ENCODE results near the gene MACC1.
"Not testable (repeated sequence)": the region's sequence is repeated elsewhere in the genome, so short reads cannot be mapped to it uniquely, and the experiment has no call there.

The MACC1 gene

DNA sequence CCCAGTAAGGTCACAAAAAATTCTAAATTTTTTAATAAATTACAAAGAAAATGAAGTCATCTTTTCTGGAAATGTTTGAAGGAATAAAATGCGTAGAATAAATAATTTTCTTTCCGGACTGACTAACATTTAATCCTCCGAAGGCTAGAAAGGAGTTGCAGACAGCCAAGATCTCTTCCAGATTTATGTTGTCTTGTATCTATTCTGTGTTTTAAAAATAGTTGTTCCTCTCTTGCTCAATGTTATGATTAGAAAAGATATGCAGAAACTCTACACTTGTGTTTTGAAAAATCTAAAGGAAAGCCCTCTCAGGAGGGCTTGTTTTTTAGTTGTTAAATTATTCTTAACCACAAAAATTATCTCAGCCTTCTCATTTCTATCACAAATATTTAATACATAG lies 70.7 kb downstream of the MACC1 start:
- no peak for TF ChIP-seq JUND (IDR thresholded peaks at IDR 0.05; ENCODE audit: low read depth)

GRCh38 chr7:20144801-20145200 lies 72.4 kb downstream of the MACC1 start:
- in situ Hi-C loops (cut with HindIII; ENCODE audit: low pct_unique_long_range_greater_than_20kb, low sequenced_read_pairs) = no loop called here
- no peak for TF ChIP-seq JUND (IDR thresholded peaks at IDR 0.05; ENCODE audit: low read depth)
- DNase-seq (ENCODE audit: low read depth in 1 of 2, low spot score in 1 of 2) = no peak

More for the DNA sequence above, 70.7 kb downstream of the MACC1 start:
- no peak for DNase-seq (ENCODE audit: low read depth in 1 of 2, low spot score in 1 of 2)
- in situ Hi-C loops (cut with HindIII; ENCODE audit: low pct_unique_long_range_greater_than_20kb, low sequenced_read_pairs) = no loop called here

DNA sequence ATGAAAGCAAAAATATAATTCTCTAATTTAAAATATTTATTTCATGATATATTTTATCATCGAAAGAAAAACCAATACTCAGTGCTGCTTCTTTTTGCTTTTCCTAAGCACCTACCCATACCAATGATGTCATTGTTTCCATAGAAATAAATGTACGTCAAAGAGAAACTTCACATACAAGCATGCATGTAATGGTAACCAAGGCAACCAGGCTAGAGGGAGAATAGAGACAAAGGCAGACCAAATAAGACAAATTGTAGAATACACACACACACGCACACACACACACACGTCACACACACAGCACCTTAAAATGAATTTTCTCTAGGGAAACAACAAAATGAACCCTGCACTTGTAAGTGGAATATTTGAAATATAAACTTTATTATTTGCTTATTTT lies 75.5 kb downstream of the MACC1 start:
- in situ Hi-C loops (cut with HindIII; ENCODE audit: low pct_unique_long_range_greater_than_20kb, low sequenced_read_pairs) = no loop called here
- DNase-seq (ENCODE audit: low read depth in 1 of 2, low spot score in 1 of 2) = no peak
- no peak for TF ChIP-seq JUND (IDR thresholded peaks at IDR 0.05; ENCODE audit: low read depth)

DNA sequence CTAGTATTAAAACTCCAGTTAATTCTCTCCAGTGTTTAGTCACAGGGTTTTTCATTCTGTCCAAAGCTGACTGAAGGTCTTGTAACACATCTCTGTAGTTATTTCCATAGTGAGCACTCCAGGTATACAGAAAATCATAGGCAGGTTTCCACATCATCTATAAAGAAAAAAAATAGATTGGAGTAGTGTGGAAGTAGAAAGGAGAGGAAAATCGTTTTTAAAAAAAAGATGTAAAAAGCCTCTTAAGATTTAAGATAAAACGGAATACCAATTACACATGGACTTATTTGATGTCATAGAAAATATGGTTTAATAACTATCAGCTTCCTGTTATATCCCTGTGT lies 76.2 kb downstream of the MACC1 start:
- no peak for DNase-seq (ENCODE audit: low read depth in 1 of 2, low spot score in 1 of 2)
- in situ Hi-C loops (cut with HindIII; ENCODE audit: low pct_unique_long_range_greater_than_20kb, low sequenced_read_pairs) = no loop called here
- no peak for TF ChIP-seq JUND (IDR thresholded peaks at IDR 0.05; ENCODE audit: low read depth)

- TF ChIP-seq JUND (IDR thresholded peaks at IDR 0.05; ENCODE audit: low read depth) = no peak
- no peak for DNase-seq (ENCODE audit: low read depth in 1 of 2, low spot score in 1 of 2)
- in situ Hi-C loops (cut with HindIII; ENCODE audit: low pct_unique_long_range_greater_than_20kb, low sequenced_read_pairs) = no loop called here
Measured at GRCh38 chr7:20140291-20141001, 76.7 kb downstream of the MACC1 start.

GRCh38 chr7:20136647-20137046 lies 80.5 kb downstream of the MACC1 start:
- no peak for DNase-seq (ENCODE audit: low read depth in 1 of 2, low spot score in 1 of 2)
- in situ Hi-C loops (cut with HindIII; ENCODE audit: low pct_unique_long_range_greater_than_20kb, low sequenced_read_pairs) = no loop called here
- no peak for TF ChIP-seq JUND (IDR thresholded peaks at IDR 0.05; ENCODE audit: low read depth)

GRCh38 chr7:20133803-20134202 lies 83.4 kb downstream of the MACC1 start:
- DNase-seq (ENCODE audit: low read depth in 1 of 2, low spot score in 1 of 2) = no peak
- TF ChIP-seq JUND (IDR thresholded peaks at IDR 0.05; ENCODE audit: low read depth) = no peak
- in situ Hi-C loops (cut with HindIII; ENCODE audit: low pct_unique_long_range_greater_than_20kb, low sequenced_read_pairs) = no loop called here

DNA sequence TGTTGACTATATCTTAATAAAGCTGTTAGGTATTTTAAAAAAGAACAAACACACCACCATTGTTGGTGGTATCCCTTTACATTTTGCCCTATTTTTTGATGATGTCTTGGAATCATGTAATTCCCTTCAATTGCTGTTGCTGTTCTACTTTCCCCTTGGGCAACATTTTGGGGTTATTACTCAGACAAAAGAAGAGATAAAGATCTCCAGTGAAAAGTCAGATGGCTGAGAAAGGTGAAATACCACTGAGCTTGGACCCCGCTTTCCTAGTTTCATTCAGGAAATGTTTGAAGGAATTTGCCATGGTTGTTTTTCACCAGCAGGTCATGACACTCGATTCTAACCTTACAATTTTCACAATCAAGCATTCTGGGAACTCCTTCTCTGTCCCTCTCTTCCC lies 84.6 kb downstream of the MACC1 start:
- no peak for TF ChIP-seq JUND (IDR thresholded peaks at IDR 0.05; ENCODE audit: low read depth)
- DNase-seq (ENCODE audit: low read depth in 1 of 2, low spot score in 1 of 2) = no peak
- in situ Hi-C loops (cut with HindIII; ENCODE audit: low pct_unique_long_range_greater_than_20kb, low sequenced_read_pairs) = no loop called here

DNA sequence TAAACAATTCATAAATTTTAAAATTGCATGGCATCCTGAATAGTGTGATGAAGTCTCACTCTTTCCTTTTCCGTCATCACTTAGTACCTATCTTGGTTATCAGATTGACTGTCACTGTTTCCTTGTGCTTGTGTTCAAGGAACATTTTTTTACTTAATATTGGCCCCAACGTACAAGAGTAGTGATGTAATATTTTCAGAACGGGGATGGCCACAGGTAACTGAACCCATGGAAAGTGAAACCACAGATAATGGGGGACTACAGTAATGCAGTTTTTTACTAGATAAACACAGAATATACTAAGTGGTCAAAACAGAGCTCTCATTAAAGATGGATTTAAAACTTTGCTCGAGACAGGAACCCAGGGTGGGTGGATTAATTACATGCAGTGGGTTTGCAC lies 85.4 kb downstream of the MACC1 start:
- no peak for DNase-seq (ENCODE audit: low read depth in 1 of 2, low spot score in 1 of 2)
- TF ChIP-seq JUND (IDR thresholded peaks at IDR 0.05; ENCODE audit: low read depth) = no peak
- in situ Hi-C loops (cut with HindIII; ENCODE audit: low pct_unique_long_range_greater_than_20kb, low sequenced_read_pairs) = no loop called here

DNA sequence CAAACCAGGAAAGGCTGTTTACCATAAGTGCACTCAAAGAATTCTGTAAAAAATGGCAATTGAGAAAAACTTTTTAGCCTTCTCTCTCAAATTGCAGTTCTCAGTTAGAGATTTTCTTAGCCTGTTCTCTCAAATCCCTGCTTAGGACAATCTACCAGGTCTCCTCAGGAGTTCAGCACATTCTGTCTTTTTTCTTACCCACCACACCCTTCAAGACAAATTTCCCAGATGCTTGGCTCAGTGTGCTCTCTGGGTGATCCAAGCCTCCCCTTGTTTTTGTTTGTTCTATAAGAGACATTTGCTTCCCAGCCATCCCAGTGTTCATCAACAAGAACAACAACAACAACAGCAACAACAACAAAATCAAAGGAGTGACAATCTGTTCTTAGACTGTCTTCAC lies 87.3 kb downstream of the MACC1 start:
- no peak for TF ChIP-seq JUND (IDR thresholded peaks at IDR 0.05; ENCODE audit: low read depth)
- in situ Hi-C loops (cut with HindIII; ENCODE audit: low pct_unique_long_range_greater_than_20kb, low sequenced_read_pairs) = no loop called here
- DNase-seq (ENCODE audit: low read depth in 1 of 2, low spot score in 1 of 2) = no peak

GRCh38 chr7:20128001-20128400 lies 89.2 kb downstream of the MACC1 start:
- no peak for TF ChIP-seq JUND (IDR thresholded peaks at IDR 0.05; ENCODE audit: low read depth)
- DNase-seq (ENCODE audit: low read depth in 1 of 2, low spot score in 1 of 2) = no peak
- in situ Hi-C loops (cut with HindIII; ENCODE audit: low pct_unique_long_range_greater_than_20kb, low sequenced_read_pairs) = no loop called here

GRCh38 chr7:20126060-20126459 lies 91.1 kb downstream of the MACC1 start:
- DNase-seq (ENCODE audit: low read depth in 1 of 2, low spot score in 1 of 2); in situ Hi-C loops (cut with HindIII; ENCODE audit: low pct_unique_long_range_greater_than_20kb, low sequenced_read_pairs): not testable (repeated sequence)

GRCh38 chr7:20124087-20124486 lies 93.1 kb downstream of the MACC1 start:
- DNase-seq (ENCODE audit: low read depth in 1 of 2, low spot score in 1 of 2); in situ Hi-C loops (cut with HindIII; ENCODE audit: low pct_unique_long_range_greater_than_20kb, low sequenced_read_pairs): not testable (repeated sequence)

DNA sequence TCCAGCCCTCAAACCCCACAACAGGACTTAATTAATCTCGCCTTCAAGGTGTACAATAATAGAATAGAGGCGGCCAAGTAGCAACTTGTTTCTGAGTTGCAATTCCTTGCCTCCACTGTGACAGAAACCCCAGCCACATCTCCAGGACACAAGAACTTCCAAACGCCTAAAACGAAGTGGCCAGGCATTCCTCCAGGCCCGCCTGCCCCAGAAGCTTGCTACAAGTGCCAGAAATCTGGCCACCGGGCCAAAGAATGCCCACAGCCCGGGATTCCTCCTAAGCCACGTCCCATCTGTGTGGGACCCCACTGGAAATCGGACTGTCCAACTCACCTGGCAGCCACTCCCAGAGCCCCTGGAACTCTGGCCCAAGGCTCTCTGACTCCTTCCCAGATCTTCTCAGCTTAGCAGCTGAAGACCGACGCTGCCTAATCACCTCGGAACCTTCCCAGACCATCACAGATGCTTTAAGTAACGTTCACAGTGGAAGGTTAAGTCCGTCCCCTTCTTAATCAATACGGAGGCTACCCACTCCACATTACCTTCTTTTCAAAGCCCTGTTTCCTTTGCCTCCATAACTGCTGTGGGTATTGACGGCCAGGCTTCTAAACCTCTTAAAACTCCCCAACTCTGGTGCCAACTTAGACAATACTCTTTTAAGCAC lies 94.4 kb downstream of the MACC1 start:
- in situ Hi-C loops (cut with HindIII; ENCODE audit: low pct_unique_long_range_greater_than_20kb, low sequenced_read_pairs); DNase-seq (ENCODE audit: low read depth in 1 of 2, low spot score in 1 of 2): not testable (repeated sequence)
